H1 (cell line): Measurements from ENCODE around the gene CHRDL1. TPM values are rescaled to one million over a fixed set of nuclear protein-coding genes. Genes with fewer than 3 reads are reported as not detected.

Experiments used
- EP300 ChIP-seq, 2 experiments: IDR thresholded peaks; 1 replicate in 1 of 2; 2 replicates in 1 of 2; pipeline ENCODE4 v1.6.1; 2011 to 2012; ENCODE audit warnings: low read depth in 2 of 2, low read length in 2 of 2, mild to moderate bottlenecking in 2 of 2, borderline replicate concordance in 1 of 2, inconsistent platforms in 1 of 2, moderate library complexity in 1 of 2
- EZH2 ChIP-seq: fragments of 200-600 bp; sonication (generic); IDR thresholded peaks from 2 replicates; pipeline ENCODE4 v1.7.1; 2012; ENCODE audit warnings: low read depth, mild to moderate bottlenecking, moderate library complexity, low read length, inconsistent platforms; ENCODE audit not compliant: severe bottlenecking
- GTF2F1 ChIP-seq: IDR thresholded peaks from 2 replicates; pipeline ENCODE4 v1.6.1; 2012; ENCODE audit warnings: low read depth, low read length, improper control_type of control experiment, borderline replicate concordance
- NANOG ChIP-seq: IDR thresholded peaks from 2 replicates; pipeline ENCODE4 v1.6.1; 2011; ENCODE audit warnings: low read length, low read depth, mild to moderate bottlenecking, inconsistent platforms; ENCODE audit not compliant: insufficient read depth, poor library complexity, severe bottlenecking
- RAD21 ChIP-seq, 2 experiments: IDR thresholded peaks in 1 of 2; conservative IDR thresholded peaks in 1 of 2; 2 replicates each; pipeline ENCODE4 v1.6.1; 2011; ENCODE audit warnings: low read depth in 2 of 2, low read length in 2 of 2, improper control_type of control experiment in 1 of 2, inconsistent platforms in 1 of 2, mild to moderate bottlenecking in 1 of 2, moderate library complexity in 1 of 2
- SIN3A ChIP-seq, 2 experiments: IDR thresholded peaks in 1 of 2; conservative IDR thresholded peaks in 1 of 2; 2 replicates each; pipeline ENCODE4 v1.6.1; 2011 to 2012; ENCODE audit warnings: low read length in 2 of 2, improper control_type of control experiment in 1 of 2, low read depth in 1 of 2, mild to moderate bottlenecking in 1 of 2
- SIX5 ChIP-seq: IDR thresholded peaks from 2 replicates; pipeline ENCODE4 v1.6.1; 2011; ENCODE audit warnings: mild to moderate bottlenecking, low read depth, low read length
- TAF7 ChIP-seq: optimal IDR thresholded peaks from 2 replicates; pipeline ENCODE3; 2011; ENCODE audit warnings: low read depth, mild to moderate bottlenecking, inconsistent platforms, low read length, moderate library complexity, borderline replicate concordance
- TCF12 ChIP-seq: IDR thresholded peaks from 2 replicates; pipeline ENCODE4 v1.6.1; 2011; ENCODE audit warnings: low read depth, mild to moderate bottlenecking, low read length
- polyA plus RNA-seq, 7 experiments: library from polyadenylated mRNA; depleted of rRNA in 3 of 7; stranded (reverse) in 5 of 7; unstranded in 2 of 7; fragments of >200 nt in 5 of 7; fragments of 200-250 nt in 2 of 7; gene quantifications; 1 replicate in 5 of 7; 2 replicates in 1 of 7; 4 replicates in 1 of 7; pipeline versions ENCODE4 v1.2.1 to v1.2.3, GENCODE V29; 2011 to 2013; ENCODE audit warnings: missing spikeins in 2 of 7, mixed read lengths in 2 of 7
- total RNA-seq: library from RNA; stranded (reverse); fragmentation: NEBNext Ultra II Directional; extraction: Animal tissue kit (Norgen Biotek cat#: 25700); gene quantifications from 2 replicates; pipeline ENCODE4 v1.2.1, GENCODE V29; 2021
- TF ChIP-seq, protein P1 (sequence below): IDR thresholded peaks from 2 replicates; pipeline ENCODE4 v1.6.1; 2012; ENCODE audit warnings: low read length, inconsistent platforms

The CHRDL1 gene
- total and polyA plus RNA-seq, 2 of the 8 experiments (the other 6 are each of a cell fraction or from before 2014, with no cell fraction given): 5.6 to 15.6 TPM

DNA sequence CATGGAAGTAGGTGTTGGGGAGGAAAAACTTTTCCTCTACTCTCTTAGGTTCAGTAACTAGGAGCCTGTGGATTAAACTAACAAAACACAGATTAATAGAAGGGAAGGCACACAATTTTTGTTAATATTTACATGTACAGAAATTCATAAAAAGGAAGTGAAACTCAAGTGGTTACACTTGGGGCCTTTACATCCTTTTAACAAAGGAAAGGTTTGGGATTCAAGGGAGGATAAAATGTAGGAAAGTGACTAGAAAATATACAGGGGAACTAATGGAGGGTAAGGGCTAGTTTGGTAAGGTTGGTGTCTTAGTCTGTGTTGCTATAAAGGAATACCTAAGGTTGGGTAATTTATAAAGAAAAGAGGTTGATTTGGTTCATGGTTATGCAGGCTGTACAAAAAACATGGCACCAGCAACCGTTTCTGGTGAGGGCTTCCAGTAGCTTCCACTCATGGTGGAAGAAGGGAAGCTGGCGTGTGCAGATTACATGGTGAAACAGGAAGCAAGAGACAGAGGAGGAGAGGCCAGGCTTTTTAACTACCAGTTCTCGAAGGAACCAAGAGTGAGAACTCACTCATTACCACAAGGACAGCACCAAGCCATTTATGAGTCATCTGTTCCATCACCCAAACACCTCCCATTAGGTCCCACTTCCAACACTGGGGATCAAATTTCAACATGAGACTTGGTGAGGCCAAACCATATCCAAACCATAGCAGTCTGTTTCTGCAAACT lies 124.4 kb downstream of the CHRDL1 start (continued):
- TF ChIP-seq, protein P1, sequence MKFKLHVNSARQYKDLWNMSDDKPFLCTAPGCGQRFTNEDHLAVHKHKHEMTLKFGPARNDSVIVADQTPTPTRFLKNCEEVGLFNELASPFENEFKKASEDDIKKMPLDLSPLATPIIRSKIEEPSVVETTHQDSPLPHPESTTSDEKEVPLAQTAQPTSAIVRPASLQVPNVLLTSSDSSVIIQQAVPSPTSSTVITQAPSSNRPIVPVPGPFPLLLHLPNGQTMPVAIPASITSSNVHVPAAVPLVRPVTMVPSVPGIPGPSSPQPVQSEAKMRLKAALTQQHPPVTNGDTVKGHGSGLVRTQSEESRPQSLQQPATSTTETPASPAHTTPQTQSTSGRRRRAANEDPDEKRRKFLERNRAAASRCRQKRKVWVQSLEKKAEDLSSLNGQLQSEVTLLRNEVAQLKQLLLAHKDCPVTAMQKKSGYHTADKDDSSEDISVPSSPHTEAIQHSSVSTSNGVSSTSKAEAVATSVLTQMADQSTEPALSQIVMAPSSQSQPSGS: no peak
- TF ChIP-seq GTF2F1: no peak
- TF ChIP-seq EP300 (IDR thresholded peaks at IDR 0.05; ENCODE audit: borderline replicate concordance in 1 of 2, low read depth in 2 of 2, low read length in 2 of 2): no peak
- TF ChIP-seq SIN3A (conservative IDR thresholded peaks at IDR 0.05 in 1 of 2, IDR thresholded peaks at IDR 0.05 in 1 of 2; ENCODE audit: low read depth in 1 of 2, low read length in 2 of 2): no peak
- no peak for TF ChIP-seq SIX5
- TF ChIP-seq NANOG: no peak
- no peak for TF ChIP-seq RAD21 (IDR thresholded peaks at IDR 0.05 in 1 of 2, conservative IDR thresholded peaks at IDR 0.05 in 1 of 2; ENCODE audit: low read depth in 2 of 2, low read length in 2 of 2)
- TF ChIP-seq TAF7: no peak
- no peak for TF ChIP-seq EZH2
- TF ChIP-seq TCF12: no peak
